HG02798 (cell line): ENCODE results near the gene CRYBA4.

Experiments
- ATAC-seq: cut with Tn5 transposase; IDR thresholded peaks from one replicate; pipeline ENCODE4 v1.9.1; 2021; ENCODE audit warnings: mild to moderate bottlenecking; ENCODE audit not compliant: unreplicated experiment, poor library complexity

Gene CRYBA4

DNA sequence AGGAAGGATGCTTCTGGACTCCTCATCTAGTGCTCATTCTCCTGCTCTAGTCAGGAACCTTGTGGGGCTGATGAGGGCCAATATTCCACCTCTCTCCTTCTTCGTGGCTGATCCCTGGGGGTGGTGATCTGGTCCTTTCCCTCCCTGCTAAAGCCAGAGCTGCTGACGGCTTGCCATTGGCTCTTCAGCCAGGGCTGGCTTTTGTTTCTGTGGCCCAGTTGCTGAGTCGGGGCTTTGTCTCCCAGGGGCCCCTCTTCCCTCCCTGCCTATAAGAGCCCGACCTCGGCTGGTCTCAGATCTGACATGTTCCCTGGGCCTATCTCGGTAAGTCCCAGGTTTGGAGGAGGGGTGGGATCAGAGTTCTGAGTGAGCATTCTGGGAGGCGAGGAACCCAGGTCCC is at the start of gene CRYBA4:
CRYBA4 (plus strand) TSS at position 301 of the 400 bp plus-strand sequence. CDS start 634 bp downstream, outside the sequence.
- no peak for ATAC-seq

DNA sequence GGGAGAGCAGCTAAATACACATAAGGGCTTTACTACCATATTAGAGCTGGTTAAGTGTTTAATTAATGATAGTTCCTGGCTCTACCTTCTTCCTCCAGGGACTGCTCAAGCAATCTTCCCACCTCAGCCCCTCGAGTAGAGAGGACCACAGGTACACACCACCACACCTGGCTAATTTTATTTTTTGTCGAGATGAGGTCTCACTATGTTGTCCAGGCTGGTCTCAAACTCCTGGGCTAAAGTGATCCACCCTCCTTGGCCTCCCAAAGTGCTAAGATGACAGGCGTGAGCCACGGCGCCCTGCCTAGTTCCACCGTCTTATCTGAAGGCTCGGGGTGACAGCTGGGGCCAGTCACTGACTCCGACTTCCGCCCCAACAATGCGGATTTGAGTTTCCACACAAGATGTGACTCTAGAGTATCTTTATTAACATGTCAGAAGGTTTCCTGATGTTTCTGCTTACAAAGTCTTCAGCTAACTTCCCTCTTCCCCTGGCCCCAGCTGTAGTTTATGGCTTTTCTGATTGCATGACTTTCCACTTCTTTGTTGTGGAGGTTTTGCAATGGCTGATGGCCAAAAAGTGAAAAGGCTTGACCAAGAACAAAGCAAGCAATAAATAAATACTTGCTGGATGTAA is 48.6 kb upstream of the CRYBA4 start:
- no peak for ATAC-seq

DNA sequence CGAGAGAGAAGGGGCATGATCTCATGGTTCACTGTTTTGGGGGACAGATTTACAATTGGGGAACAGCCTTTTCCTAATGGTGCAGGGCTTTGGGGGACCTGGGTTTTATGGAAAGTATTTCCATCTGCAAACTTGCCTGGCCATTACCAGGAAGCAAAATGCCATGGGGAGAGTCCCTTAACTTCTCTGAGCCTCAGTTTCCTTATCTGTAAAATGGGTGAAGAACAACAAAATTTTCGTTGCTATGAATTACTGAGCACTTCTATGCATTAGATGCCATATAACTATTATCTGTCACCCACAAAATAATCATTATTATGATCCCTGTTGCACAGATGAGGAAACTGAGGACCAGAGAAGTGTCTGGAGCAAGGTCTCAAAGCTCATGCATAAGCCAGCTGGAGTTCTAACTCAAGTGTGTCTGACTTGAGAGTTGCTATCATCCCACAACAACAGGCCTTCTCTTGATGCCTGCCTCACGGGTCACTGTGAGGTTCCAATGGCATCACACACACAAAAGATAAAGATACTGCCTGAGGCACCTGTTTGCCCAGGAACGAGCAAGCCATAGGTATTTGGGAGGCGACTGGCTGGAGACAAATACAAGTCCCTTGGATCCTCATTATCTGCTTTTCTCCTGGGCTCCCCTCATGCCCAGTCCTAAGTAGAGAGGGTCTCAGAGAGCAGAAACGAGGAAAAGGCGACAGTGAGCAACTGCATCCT is 47.6 kb upstream of the CRYBA4 start:
- no peak for ATAC-seq

DNA sequence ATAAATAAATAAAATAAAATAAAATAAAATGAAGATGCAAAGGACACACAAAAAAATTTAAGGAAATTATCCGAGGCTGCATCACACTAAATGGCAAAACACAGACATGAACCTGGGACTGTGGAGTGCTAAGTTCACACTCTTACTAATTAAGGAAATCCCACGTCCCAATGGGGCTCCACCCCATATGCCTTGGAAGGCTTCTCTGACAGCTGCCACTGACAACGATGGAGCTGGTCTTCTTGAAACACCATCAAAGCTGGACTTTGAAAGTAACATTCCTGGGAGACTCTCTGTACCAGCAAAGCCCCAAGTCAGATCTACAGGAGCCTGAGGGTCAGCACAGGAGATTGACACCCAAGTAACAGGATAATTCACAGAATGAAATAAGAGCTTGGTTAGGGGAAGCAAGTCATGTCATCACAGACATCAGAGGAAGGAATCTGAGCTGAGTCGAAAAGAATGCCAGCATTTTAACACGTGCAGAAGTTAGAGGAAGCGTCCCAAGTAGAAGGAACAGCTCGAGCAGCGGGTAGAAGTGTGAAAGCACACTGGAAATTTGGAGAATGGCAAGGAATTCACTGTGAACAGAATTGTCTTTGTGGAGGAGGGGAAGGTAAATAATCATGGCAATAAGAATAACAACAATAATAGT is 45.6 kb upstream of the CRYBA4 start:
- no peak for ATAC-seq

DNA sequence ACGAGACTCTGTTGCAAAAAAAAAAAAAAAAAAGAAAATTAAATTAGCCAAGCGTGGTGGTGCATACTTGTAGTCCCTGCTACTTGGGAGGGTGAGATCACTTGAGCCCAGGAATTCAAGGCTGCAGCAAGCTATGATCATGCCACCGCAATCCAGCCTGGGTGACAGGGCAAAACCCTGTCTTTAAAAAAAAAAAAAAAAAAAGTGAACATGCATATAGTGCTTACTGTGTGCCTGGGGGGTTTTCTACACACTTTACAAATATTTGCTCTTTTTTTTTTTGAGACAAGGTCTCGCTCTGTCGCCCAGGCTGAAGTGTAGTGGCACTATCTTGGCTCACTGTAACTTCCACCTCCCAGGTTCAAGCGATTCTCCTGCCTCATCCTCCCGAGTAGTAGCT is 44.7 kb upstream of the CRYBA4 start:
- ATAC-seq = no peak

DNA sequence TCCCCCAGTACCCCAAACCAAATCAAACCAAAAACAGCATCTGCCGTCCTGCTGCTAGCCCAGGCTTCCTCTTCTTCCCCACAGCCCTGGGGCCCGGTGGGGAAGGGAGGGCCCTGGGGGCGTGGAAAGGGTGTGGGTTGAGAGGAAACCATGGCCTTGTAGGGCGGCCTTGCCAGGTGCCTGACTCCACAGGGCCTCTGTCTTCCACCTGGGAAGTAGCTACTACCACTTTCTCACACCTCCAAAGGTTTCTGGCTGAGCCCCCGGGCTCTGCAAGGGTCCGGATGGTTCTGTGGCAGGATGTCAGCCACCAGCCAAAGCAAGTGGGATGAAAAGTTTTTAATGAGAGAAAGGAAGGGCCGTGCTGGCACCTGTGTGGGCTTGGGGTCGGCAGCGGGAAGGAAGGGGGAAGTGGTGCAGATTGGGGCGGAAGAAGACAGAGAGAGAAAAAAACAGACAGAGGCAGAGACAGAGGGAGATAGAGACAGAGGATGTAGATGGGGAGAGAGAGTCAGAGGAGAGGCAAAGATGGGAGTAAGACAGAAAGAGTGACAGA is 42.4 kb upstream of the CRYBA4 start:
- ATAC-seq = peak; percentile 57

DNA sequence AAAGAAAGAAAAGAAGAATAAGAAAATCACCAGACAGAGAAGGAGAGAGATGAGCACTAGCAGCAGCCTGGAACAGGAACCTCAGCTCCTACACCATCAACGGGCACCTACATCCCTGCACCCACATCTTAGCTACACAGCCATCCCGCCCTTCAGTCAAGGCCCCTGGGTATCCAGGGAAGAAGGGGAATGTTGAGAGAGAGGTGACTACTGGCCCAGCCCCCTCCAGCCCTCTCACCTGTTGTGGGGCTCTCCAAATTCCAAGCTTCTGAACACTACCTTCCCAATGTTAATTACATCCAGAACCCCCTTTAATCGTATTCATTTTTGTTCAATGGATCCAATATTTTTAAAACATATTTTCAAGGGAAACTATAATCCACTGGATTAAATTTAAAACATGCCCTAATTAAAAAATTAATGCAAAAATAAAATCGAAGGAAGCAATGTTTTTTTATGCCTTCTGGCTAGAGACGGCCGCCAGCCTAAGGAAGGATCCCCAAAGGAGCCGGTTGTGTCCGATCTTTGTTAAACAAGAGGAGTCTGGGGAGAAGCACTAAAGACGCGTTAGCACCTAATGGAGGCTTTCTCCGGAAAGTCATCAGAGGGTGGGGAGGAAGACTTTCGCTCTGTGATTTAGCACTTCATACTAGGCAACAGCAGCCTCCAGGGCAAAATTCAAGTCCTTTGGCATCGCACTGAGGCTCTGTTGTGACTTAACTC is 41.4 kb upstream of the CRYBA4 start:
- ATAC-seq = no peak

DNA sequence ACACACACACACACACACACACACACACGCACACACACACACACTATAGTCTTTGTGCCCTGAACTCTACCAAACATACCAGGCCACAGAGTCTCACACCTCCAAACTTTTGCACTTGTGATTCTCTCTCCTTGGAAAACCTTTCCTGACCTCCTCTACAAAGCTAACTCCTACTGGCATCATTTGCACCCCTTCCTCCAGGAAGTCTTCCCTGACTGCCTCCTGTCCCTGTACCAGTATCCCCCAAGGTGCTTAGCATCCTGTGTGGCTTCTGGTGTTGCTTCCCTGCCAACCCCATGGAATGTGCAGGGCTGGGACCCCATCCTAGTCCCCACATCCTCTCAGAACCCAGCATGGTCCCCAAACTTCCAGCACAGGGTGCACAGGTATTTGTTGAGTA is 40.7 kb upstream of the CRYBA4 start:
- ATAC-seq = no peak

DNA sequence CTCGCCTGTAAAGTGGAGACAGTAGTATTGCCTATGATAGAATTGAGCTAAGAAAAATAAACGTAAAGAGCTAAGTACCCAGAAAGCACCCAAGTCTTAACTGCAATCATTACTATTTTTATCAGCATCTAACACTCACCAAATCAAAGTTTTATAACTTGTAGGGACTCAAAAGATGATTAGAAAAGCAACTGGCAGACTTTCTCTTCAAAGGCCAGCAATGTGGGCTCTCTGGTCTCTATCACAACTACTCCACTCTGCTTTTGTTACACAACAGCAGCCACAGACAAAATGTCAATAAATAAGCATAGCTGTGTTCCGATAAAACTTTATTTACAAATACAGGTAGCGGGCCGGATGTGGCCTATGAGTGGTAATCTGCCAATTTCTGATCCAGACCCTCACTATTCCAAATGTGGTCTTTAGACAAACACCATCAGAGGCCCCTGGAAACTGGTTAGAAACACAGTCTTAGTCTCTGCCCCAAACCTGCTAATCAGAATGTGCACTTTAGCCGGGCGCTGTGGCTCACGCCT is 40.1 kb upstream of the CRYBA4 start:
- ATAC-seq = no peak

DNA sequence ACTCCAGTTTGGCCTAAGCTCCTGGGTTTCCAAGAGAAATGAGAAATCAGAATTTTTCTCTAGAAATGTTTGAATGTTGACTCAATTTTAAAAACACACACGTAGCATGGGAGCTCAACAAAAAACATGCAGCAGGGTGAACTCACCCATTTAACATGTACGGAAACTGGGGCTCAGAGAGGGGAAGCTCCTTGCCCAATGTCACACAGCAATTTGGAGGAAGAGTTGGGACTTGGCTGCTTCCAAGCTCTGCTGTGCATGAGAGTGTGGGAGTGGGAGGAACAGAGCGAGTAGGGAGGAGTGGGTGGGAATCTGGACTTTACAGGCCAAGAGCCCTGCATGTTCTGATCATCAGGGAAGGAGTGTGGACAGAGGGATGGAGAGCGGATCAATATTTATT is 37.8 kb upstream of the CRYBA4 start:
- no peak for ATAC-seq

DNA sequence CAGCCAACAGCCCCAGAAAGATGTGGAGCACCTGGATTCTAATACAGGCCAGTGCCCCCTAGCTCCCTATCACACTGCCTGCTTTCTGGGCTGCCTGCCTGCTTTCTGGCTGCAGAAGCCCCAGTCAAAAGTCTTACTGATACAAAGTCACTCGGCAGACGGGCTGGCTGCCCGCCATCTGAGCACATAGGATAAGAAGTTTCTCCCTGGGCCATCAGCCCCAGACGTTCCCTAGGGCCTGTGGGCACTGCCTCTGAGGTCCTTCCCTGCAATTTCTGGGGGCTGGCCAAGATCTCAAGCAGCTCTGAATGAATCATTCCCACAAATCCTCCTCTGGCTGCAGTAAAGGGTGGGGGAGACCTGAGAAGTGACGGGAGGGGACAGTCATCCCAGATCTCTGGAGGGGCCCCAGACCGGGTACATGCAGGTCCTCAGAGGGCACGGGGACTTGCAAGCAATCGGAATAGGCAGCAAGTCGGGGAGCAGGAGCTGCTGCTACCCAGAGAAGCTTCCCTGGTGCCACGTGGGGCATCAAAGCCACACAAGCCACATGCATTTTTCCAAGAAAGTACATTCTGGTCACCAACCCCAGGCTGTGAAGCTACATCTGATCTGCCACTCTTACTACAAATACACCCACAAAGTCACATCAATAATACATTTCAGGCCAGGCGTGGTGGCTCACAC is 36.5 kb upstream of the CRYBA4 start:
- no peak for ATAC-seq

DNA sequence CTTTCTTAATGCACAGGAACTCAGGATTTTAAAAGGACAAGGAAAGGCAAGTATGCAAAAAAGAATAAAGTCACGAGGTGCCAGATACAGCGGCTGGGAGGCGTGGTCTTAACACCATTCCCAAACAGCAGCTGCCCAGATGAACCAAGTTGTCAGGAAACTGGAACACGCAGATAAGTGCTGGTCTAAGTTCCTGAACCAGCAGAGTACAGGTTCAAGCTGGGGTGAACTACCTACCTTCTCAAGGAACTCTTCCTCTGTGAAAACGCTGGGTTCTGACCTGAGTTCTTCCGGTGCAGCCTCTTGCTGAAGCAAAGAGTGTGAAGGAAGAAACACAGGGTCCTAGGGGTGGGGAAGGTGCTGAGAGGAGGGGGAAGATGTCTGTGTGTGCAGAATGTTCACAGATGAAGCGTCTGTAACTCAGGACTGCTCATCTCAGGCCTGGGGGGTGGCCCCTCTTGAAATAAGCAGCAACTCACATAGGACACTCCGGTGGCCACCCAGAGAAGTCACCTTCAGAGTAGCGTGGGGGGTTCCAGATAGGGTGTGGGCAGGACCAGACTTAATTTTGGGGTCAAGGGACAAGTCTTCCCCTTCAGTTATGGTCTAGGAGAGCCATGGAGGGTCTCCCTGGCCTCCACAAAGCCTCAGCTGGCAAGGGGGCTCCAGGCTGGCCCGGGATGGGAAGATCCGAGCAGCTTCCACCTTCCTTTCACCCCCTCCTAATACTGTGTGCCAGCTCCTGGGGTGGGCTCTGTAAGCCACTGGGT is 35.0 kb upstream of the CRYBA4 start:
- ATAC-seq = no peak

DNA sequence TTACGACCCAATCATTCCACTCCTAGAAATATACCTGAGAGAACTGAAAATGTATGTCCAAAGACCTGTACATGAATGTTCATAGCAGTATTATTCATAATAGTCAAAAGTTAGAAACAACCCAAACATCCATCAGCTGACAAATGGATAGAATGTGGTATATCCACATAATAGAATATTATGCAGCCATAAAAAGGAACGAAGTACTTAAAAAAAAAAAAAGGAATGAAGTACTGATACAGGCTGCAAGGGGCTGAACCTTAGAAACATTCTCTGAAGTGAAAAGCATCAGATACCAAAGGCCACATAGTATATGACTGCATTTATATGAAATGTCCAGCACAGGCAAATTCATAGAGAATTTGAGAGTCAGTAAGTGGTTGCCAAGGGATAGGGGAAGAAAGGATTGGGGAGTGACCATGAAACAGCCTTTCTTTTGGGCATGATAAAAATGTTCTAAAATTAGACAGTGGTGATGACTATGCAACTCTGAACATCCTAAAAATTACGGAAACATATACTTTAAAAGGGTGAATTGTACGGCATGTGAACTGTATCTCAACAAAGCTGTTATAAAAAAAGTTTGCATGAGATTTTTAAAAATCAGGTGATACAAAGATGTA is 33.7 kb upstream of the CRYBA4 start:
- ATAC-seq = no peak

DNA sequence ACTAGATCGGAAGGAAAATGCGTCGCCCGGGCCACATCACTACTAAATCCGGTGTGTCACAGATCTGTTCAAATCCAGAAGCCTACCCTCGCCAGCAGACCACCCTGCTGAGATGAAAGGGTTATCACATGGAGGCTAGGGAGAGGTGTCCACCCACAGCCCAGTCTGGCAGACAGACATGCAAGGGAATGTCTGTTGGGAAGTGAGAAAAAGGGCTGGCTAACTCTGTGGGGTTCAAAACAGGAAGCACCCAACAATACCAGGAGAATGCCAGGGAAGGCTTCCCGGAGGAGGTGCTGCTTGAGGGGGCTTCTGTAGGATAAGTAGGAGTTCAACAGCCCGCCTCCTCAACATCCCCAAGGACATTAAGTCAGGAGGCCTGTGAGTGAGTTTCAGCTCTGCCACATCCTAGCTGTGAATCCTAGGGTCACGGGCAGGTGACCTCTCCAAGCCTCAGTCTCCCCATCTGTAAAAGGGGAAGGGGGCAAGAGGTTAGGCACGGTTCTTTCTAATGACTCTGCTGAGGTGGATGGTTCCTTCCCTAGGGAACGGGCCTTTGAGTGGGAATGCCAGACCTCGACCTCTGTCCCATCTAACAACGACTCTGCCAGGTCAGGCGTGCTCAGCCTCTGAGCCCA is 32.9 kb upstream of the CRYBA4 start:
- ATAC-seq = no peak

DNA sequence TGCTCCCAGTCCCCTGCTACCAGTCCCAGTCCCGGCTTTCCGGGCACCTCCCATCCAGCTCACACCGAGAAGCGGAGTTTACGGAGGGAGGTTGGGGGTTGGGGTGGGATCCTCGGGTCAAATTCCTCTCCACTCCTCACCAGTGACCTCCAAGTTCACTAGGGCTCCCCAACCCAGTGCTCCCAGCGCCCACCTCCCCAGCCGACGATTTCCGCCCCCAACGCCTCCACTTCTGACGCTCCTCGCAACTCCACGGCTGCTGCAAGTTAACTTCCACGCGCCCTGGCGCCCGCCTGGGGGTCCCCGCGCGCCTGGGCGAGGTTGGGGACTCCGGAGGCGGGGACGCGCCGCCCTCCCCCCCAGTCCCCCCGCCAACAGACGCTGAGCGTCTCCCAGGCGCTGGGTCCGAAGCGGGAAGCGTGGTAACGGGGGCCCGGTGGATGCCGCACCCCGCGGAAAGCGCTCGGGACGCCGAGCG is 32.4 kb upstream of the CRYBA4 start:
- peak; percentile 8 for ATAC-seq

DNA sequence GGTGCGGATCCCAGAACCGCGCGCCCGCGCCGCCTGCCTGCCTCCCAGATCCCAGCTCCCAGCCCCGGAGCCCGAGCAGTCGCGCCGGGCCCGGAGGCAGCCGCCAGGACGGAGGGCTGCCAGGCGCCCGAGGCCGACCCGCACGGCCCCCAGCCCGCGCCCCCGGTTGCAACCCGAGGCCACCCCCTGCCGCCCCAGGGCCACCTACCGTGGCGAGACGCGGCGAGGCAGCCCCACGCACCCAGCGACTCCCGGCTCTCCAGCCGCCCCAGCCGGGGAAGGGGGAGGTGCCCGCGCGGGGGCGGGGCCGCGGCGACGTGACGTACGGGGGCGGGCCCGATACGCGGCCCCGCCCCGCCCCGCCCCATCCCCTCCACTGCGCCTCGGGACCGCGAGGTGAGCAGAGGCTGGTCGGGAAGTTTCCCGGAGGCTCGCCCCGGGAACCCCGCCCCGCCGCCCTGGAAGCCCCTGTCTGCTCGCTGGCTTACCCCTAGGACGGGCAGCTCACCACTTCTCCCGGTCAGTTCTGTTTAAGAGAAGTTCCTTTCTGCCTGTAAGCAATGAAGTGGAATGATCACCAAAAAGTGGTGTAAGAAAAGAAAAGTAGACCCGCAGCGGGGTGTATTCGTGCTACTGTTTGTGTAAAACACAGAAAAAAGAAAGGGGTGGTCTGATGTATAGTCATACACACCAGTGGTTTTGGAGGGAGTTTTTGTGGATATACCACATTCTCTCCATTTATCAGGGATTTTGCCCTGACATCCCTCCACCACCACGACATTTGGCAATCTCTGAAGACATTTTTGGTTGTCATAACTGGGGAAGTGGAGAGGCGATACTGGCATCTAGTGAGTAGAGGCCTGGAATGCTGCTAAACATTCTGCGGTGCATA is 31.7 kb upstream of the CRYBA4 start, which contains the start of gene TPST2:
TPST2 (minus strand) TSS at position 288 of the 892 bp plus-strand sequence. CDS start 48,502 bp downstream, outside the sequence.
- ATAC-seq = peak; percentile 82

DNA sequence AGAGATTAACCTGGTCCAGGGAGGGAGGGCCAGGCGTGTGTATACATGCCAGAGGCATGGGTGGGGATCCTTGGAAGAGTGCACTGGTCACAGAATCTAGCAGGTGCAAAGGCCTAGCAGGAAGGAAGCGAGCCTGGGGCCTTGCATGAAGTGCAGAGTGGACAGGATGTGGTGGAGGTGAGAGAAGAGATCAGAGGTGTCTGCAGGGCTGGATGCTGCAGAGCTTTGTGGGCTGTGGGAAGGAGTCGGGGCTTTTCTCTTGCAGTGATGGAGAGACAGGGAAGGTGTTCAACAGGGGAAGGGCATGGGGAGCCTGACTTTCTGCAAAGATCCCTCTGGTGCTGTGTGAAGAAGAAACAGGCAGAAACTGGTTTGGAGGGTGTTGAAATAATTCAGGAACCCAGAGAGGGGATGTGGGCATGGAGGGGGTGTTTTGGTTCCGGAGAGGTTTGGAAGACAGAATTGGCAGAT is 29.3 kb upstream of the CRYBA4 start:
- no peak for ATAC-seq
